DMS53 (cell line): ENCODE data around the gene ITGA8.
"Not testable (repeated sequence)": the region's sequence is repeated elsewhere in the genome, so short reads cannot be mapped to it uniquely, and the experiment has no call there.

Experiments
- DNase-seq: peaks from one replicate; lab custom pipeline; 2025; lab: John Stamatoyannopoulos, UW

The ITGA8 gene

GRCh38 chr10:15491856-15492642 is 227.7 kb downstream of the ITGA8 start:
- no peak for DNase-seq

- no peak for DNase-seq
Observed at GRCh38 chr10:15489431-15489830, 230.3 kb downstream of the ITGA8 start.

GRCh38 chr10:15487376-15487775 is 232.3 kb downstream of the ITGA8 start:
- no peak for DNase-seq

- no peak for DNase-seq
Observed at GRCh38 chr10:15486404-15486803, 233.3 kb downstream of the ITGA8 start.

- no peak for DNase-seq
Observed at GRCh38 chr10:15485684-15486316, 233.9 kb downstream of the ITGA8 start.

GRCh38 chr10:15485027-15485426 is 234.7 kb downstream of the ITGA8 start:
- DNase-seq, result no peak

- no peak for DNase-seq
Observed at GRCh38 chr10:15484128-15484527, 235.6 kb downstream of the ITGA8 start.

GRCh38 chr10:15483215-15484075 is 236.3 kb downstream of the ITGA8 start:
- DNase-seq, result no peak

GRCh38 chr10:15482156-15482555 is 237.6 kb downstream of the ITGA8 start:
- no peak for DNase-seq

- no peak for DNase-seq
Observed at GRCh38 chr10:15478950-15479349, 240.8 kb downstream of the ITGA8 start.

- no peak for DNase-seq
Observed at GRCh38 chr10:15478429-15478828, 241.3 kb downstream of the ITGA8 start.

GRCh38 chr10:15476337-15476736 is 243.4 kb downstream of the ITGA8 start:
- DNase-seq, result no peak

GRCh38 chr10:15475439-15475838 is 244.3 kb downstream of the ITGA8 start:
- DNase-seq, result not testable (repeated sequence)

GRCh38 chr10:15474671-15475070 is 245.1 kb downstream of the ITGA8 start:
- no peak for DNase-seq

GRCh38 chr10:15473396-15473767 is 246.3 kb downstream of the ITGA8 start:
- no peak for DNase-seq

GRCh38 chr10:15472431-15473395 is 247.0 kb downstream of the ITGA8 start:
- DNase-seq, result no peak

GRCh38 chr10:15472008-15472407 is 247.7 kb downstream of the ITGA8 start:
- DNase-seq, result no peak

GRCh38 chr10:15469111-15469510 is 250.6 kb downstream of the ITGA8 start:
- no peak for DNase-seq

GRCh38 chr10:15464381-15464780 is 255.3 kb downstream of the ITGA8 start:
- DNase-seq, result no peak
